ENCODE measurements around the gene PRR20D. TPM values are rescaled to one million over a fixed set of nuclear protein-coding genes. Genes with fewer than 3 reads are reported as not detected.
"Not testable (repeated sequence)": the region's sequence is repeated elsewhere in the genome, so short reads cannot be mapped to it uniquely, and the experiment has no call there.

Gene PRR20D
- total RNA-seq, 1 donor from 2014 or later: not detected

DNA sequence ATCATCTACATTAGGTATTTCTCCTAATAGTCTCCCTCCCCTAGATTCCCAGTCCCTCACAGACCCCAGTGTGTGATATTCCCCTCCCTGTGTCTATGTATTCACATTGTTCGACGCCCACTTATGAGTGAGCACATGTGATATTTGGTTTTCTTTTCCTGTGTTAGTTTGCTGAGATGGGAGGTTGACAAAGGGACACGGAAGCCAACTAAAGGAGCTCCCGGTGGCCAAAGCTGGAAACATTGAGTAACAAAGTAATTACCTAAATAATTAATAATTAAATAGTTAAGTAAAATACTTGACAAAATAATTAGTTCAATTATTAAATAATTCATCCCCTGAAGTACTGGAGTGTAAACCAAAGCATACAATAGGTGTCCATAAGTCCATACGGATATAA is 21.4 kb upstream of the PRR20D start:
- intact Hi-C loops (cut with micrococcal nuclease): no loop called here
- Mint-ChIP-seq H3K36me3 (ENCODE audit: low read depth) (no peaks in the 10 kb centered on the region), H3K27ac (no peak overlapping the region), H3K4me3 (no peak overlapping the region), H3K9me3 (peaks cover 3% of the 10 kb centered on the region), H3K27me3 (no peaks in the 10 kb centered on the region), H3K4me1 (no peaks in the 10 kb centered on the region)
- DNase-seq: no peak
- ATAC-seq (ENCODE audit: low read depth): no peak
- POLR2A ChIA-PET: no interaction called here
- CTCF ChIA-PET: no interaction called here
- TF ChIP-seq, protein P1, sequence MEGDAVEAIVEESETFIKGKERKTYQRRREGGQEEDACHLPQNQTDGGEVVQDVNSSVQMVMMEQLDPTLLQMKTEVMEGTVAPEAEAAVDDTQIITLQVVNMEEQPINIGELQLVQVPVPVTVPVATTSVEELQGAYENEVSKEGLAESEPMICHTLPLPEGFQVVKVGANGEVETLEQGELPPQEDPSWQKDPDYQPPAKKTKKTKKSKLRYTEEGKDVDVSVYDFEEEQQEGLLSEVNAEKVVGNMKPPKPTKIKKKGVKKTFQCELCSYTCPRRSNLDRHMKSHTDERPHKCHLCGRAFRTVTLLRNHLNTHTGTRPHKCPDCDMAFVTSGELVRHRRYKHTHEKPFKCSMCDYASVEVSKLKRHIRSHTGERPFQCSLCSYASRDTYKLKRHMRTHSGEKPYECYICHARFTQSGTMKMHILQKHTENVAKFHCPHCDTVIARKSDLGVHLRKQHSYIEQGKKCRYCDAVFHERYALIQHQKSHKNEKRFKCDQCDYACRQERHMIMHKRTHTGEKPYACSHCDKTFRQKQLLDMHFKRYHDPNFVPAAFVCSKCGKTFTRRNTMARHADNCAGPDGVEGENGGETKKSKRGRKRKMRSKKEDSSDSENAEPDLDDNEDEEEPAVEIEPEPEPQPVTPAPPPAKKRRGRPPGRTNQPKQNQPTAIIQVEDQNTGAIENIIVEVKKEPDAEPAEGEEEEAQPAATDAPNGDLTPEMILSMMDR (IDR thresholded peaks at IDR 0.05): no peak

- H3K36me3 Mint-ChIP-seq (ENCODE audit: low read depth); DNase-seq; H3K4me3 Mint-ChIP-seq; ATAC-seq (ENCODE audit: low read depth); H3K9me3 Mint-ChIP-seq; H3K27ac Mint-ChIP-seq; H3K4me1 Mint-ChIP-seq; CTCF ChIA-PET; H3K27me3 Mint-ChIP-seq; intact Hi-C loops (cut with micrococcal nuclease); POLR2A ChIA-PET: not testable (repeated sequence)
These were observed 20.7 kb upstream of the PRR20D start for GRCh38 chr13:57139781-57140180.

GRCh38 chr13:57140235-57140968 is 20.0 kb upstream of the PRR20D start, which contains the start of gene PRR20A:
Gene PRR20A, plus strand, starts transcription at chr13:57140918. Its CDS starts 387 bp downstream, at chr13:57141305.
- H3K4me1 Mint-ChIP-seq; CTCF ChIA-PET; ATAC-seq (ENCODE audit: low read depth): not testable (repeated sequence)

DNA sequence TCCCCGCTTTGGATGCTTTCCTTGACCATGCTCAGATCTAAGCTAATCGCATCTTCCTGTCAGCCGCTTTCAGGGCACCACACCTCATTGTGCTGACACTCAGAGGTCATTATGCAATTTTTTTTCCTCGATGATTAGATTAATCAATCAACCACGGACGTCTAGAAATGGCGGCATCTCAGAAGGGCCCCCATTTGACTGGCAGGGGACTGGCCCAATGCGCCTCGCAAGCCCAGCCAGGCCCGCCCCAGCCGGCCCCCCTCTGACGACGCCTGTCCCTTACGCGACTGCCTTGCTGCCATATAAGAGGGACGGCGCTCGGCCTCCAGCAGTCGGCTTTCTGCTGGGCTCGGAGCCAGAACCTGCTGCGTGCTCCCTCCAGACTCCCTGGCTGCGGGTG is 13.2 kb upstream of the PRR20D start, which contains the start of gene PRR20B:
PRR20B (plus strand) TSS at position 301 of the 400 bp plus-strand sequence. CDS start 387 bp downstream, outside the sequence.
- intact Hi-C loops (cut with micrococcal nuclease); H3K27me3 Mint-ChIP-seq; H3K9me3 Mint-ChIP-seq; H3K36me3 Mint-ChIP-seq (ENCODE audit: low read depth); H3K4me3 Mint-ChIP-seq; H3K4me1 Mint-ChIP-seq; POLR2A ChIA-PET; H3K27ac Mint-ChIP-seq; CTCF ChIA-PET; DNase-seq; ATAC-seq (ENCODE audit: low read depth): not testable (repeated sequence)

More at GRCh38 chr13:57140235-57140968, 20.0 kb upstream of the PRR20D start, which contains the start of gene PRR20A:
- DNase-seq; H3K27ac Mint-ChIP-seq; H3K4me3 Mint-ChIP-seq; H3K36me3 Mint-ChIP-seq (ENCODE audit: low read depth); POLR2A ChIA-PET; H3K9me3 Mint-ChIP-seq; intact Hi-C loops (cut with micrococcal nuclease); H3K27me3 Mint-ChIP-seq: not testable (repeated sequence)

GRCh38 chr13:57148106-57148505 is 12.3 kb upstream of the PRR20D start:
- H3K9me3 Mint-ChIP-seq; ATAC-seq (ENCODE audit: low read depth); CTCF ChIA-PET: not testable (repeated sequence)

DNA sequence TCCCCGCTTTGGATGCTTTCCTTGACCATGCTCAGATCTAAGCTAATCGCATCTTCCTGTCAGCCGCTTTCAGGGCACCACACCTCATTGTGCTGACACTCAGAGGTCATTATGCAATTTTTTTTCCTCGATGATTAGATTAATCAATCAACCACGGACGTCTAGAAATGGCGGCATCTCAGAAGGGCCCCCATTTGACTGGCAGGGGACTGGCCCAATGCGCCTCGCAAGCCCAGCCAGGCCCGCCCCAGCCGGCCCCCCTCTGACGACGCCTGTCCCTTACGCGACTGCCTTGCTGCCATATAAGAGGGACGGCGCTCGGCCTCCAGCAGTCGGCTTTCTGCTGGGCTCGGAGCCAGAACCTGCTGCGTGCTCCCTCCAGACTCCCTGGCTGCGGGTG is 6.7 kb upstream of the PRR20D start, which contains the start of gene PRR20C:
PRR20C (plus strand) TSS at position 301 of the 400 bp plus-strand sequence. CDS start 387 bp downstream, outside the sequence.
- H3K36me3 Mint-ChIP-seq (ENCODE audit: low read depth); H3K27me3 Mint-ChIP-seq; H3K27ac Mint-ChIP-seq; H3K9me3 Mint-ChIP-seq; H3K4me1 Mint-ChIP-seq; intact Hi-C loops (cut with micrococcal nuclease); POLR2A ChIA-PET; CTCF ChIA-PET; H3K4me3 Mint-ChIP-seq; ATAC-seq (ENCODE audit: low read depth); DNase-seq: not testable (repeated sequence)

More at GRCh38 chr13:57148106-57148505, 12.3 kb upstream of the PRR20D start:
- POLR2A ChIA-PET; DNase-seq; H3K27me3 Mint-ChIP-seq; intact Hi-C loops (cut with micrococcal nuclease); H3K4me1 Mint-ChIP-seq; H3K27ac Mint-ChIP-seq; H3K4me3 Mint-ChIP-seq; H3K36me3 Mint-ChIP-seq (ENCODE audit: low read depth): not testable (repeated sequence)

DNA sequence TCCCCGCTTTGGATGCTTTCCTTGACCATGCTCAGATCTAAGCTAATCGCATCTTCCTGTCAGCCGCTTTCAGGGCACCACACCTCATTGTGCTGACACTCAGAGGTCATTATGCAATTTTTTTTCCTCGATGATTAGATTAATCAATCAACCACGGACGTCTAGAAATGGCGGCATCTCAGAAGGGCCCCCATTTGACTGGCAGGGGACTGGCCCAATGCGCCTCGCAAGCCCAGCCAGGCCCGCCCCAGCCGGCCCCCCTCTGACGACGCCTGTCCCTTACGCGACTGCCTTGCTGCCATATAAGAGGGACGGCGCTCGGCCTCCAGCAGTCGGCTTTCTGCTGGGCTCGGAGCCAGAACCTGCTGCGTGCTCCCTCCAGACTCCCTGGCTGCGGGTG is 6.5 kb downstream of the PRR20D start, which contains the start of gene PRR20E:
PRR20E (plus strand) TSS at position 301 of the 400 bp plus-strand sequence. CDS start 387 bp downstream, outside the sequence.
- H3K4me1 Mint-ChIP-seq; POLR2A ChIA-PET; CTCF ChIA-PET; DNase-seq; intact Hi-C loops (cut with micrococcal nuclease); H3K36me3 Mint-ChIP-seq (ENCODE audit: low read depth); H3K4me3 Mint-ChIP-seq; H3K9me3 Mint-ChIP-seq; H3K27ac Mint-ChIP-seq; ATAC-seq (ENCODE audit: low read depth); H3K27me3 Mint-ChIP-seq: not testable (repeated sequence)

DNA sequence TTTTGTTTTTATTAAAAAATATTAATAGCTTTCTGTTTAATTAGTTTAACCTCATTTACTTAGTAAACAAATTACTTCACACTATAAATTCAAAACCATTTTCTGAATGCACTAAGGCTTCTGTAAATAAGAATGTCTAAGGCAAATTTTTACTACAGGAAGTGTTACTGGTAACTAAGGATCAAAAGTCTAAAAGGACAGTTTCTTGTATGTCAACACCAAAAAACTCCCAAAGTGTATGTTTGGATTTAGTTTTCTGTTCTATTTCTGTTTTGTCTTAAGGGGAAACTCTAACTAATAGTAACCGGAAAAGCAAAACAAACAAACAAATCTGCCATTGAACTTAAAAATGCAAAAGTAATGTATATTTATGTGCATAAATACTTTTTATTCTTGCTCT is 31.2 kb downstream of the PRR20D start:
- Mint-ChIP-seq H3K4me1 (no peaks in the 10 kb centered on the region), H3K27me3 (no peaks in the 10 kb centered on the region), H3K4me3 (no peak overlapping the region), H3K36me3 (ENCODE audit: low read depth) (no peaks in the 10 kb centered on the region), H3K27ac (no peak overlapping the region), H3K9me3 (peaks cover 8% of the 10 kb centered on the region)
- no peak for DNase-seq
- ChIA-PET POLR2A (no interaction called here), CTCF (no interaction called here)
- ATAC-seq (ENCODE audit: low read depth): no peak
- intact Hi-C loops (cut with micrococcal nuclease): no loop called here
- TF ChIP-seq, protein P1 (IDR thresholded peaks at IDR 0.05): no peak

All from activated B cell treated with CpG ODN at 0.5 μM for 24 hours (primary cell).